Measurements from ENCODE around the gene GPR143.

Gene GPR143

DNA sequence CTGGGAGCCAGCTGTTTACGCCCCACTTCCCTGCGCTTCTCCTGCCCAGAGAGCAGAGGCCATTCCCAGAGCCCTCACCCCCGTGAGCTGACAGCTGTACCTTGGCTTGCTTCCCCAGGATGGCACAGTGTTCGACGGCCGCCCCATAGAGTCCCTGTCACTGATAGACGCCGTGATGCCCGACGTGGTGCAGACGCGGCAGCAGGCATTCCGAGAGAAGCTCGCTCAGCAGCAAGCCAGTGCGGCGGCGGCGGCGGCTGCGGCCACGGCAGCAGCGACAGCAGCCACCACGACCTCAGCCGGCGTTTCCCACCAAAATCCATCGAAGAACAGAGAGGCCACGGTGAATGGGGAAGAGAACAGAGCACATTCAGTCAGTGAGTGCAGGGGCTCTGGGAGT, 77.7 kb downstream of the GPR143 start:
- H3K27ac ChIP-seq (replicated peaks) = no peak overlapping the region
- no peaks in the 10 kb centered on the region for H3K27me3 ChIP-seq (ENCODE audit: insufficient read depth, poor library complexity, severe bottlenecking)
- TF ChIP-seq POLR2AphosphoS5 (IDR thresholded peaks at IDR 0.05; ENCODE audit: low read depth) = no peak
- no peak for TF ChIP-seq SPI1 (IDR thresholded peaks at IDR 0.05; ENCODE audit: borderline replicate concordance, low read depth)
- TF ChIP-seq, protein P1, sequence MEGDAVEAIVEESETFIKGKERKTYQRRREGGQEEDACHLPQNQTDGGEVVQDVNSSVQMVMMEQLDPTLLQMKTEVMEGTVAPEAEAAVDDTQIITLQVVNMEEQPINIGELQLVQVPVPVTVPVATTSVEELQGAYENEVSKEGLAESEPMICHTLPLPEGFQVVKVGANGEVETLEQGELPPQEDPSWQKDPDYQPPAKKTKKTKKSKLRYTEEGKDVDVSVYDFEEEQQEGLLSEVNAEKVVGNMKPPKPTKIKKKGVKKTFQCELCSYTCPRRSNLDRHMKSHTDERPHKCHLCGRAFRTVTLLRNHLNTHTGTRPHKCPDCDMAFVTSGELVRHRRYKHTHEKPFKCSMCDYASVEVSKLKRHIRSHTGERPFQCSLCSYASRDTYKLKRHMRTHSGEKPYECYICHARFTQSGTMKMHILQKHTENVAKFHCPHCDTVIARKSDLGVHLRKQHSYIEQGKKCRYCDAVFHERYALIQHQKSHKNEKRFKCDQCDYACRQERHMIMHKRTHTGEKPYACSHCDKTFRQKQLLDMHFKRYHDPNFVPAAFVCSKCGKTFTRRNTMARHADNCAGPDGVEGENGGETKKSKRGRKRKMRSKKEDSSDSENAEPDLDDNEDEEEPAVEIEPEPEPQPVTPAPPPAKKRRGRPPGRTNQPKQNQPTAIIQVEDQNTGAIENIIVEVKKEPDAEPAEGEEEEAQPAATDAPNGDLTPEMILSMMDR (IDR thresholded peaks at IDR 0.05; ENCODE audit: insufficient read depth, low read length) = no peak
- TF ChIP-seq, protein P2, sequence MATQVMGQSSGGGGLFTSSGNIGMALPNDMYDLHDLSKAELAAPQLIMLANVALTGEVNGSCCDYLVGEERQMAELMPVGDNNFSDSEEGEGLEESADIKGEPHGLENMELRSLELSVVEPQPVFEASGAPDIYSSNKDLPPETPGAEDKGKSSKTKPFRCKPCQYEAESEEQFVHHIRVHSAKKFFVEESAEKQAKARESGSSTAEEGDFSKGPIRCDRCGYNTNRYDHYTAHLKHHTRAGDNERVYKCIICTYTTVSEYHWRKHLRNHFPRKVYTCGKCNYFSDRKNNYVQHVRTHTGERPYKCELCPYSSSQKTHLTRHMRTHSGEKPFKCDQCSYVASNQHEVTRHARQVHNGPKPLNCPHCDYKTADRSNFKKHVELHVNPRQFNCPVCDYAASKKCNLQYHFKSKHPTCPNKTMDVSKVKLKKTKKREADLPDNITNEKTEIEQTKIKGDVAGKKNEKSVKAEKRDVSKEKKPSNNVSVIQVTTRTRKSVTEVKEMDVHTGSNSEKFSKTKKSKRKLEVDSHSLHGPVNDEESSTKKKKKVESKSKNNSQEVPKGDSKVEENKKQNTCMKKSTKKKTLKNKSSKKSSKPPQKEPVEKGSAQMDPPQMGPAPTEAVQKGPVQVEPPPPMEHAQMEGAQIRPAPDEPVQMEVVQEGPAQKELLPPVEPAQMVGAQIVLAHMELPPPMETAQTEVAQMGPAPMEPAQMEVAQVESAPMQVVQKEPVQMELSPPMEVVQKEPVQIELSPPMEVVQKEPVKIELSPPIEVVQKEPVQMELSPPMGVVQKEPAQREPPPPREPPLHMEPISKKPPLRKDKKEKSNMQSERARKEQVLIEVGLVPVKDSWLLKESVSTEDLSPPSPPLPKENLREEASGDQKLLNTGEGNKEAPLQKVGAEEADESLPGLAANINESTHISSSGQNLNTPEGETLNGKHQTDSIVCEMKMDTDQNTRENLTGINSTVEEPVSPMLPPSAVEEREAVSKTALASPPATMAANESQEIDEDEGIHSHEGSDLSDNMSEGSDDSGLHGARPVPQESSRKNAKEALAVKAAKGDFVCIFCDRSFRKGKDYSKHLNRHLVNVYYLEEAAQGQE (IDR thresholded peaks at IDR 0.05; ENCODE audit: insufficient replicate concordance, low read depth) = no peak
- TF ChIP-seq GABPA (IDR thresholded peaks at IDR 0.05; ENCODE audit: low read depth) = no peak
- DNase-seq (ENCODE audit: low read depth in 1 of 2, low spot score in 1 of 2) = no peak
- H3K4me3 ChIP-seq (replicated peaks; ENCODE audit: insufficient read depth, low read length) = no peak overlapping the region

GRCh38 chrX:9683350-9683749, 82.3 kb downstream of the GPR143 start:
- Histone ChIP-seq H3K27me3 (ENCODE audit: insufficient read depth, poor library complexity, severe bottlenecking) (no peaks in the 10 kb centered on the region), H3K27ac (replicated peaks) (no peak overlapping the region), H3K4me3 (replicated peaks; ENCODE audit: insufficient read depth, low read length) (no peak overlapping the region)
- no peak for DNase-seq (ENCODE audit: low read depth in 1 of 2, low spot score in 1 of 2)
- no peak for TF ChIP-seq POLR2AphosphoS5 (IDR thresholded peaks at IDR 0.05; ENCODE audit: low read depth)
- TF ChIP-seq, protein P2 (IDR thresholded peaks at IDR 0.05; ENCODE audit: insufficient replicate concordance, low read depth) = no peak

DNA sequence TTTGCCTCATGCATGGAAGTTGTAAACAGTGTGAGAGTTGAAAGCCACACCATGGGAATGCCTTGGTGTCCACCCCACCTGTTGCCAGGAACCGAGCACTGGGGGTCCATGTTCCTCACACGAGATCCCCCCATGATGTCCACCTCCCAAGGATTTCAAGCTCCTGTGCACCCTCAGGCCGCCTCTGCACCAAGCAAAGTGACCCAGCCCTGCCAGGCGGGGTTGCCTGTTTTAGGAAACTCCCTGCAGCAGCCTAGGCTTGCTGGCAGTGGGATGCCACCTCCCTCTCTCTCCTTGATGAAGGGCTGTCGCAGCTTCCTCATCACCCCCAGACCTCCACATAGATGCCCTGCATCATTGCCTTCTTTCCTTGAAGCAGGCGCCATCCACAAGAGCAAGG, 82.8 kb downstream of the GPR143 start:
- H3K27ac ChIP-seq (replicated peaks) = no peak overlapping the region
- DNase-seq (ENCODE audit: low read depth in 1 of 2, low spot score in 1 of 2) = no peak

More for the DNA sequence above, 82.8 kb downstream of the GPR143 start:
- Histone ChIP-seq H3K27me3 (ENCODE audit: insufficient read depth, poor library complexity, severe bottlenecking) (no peaks in the 10 kb centered on the region), H3K4me3 (replicated peaks; ENCODE audit: insufficient read depth, low read length) (no peak overlapping the region)
- TF ChIP-seq SPI1 (IDR thresholded peaks at IDR 0.05; ENCODE audit: borderline replicate concordance, low read depth) (no peak), POLR2AphosphoS5 (IDR thresholded peaks at IDR 0.05; ENCODE audit: low read depth) (no peak), GABPA (IDR thresholded peaks at IDR 0.05; ENCODE audit: low read depth) (no peak)
- TF ChIP-seq, protein P2 (IDR thresholded peaks at IDR 0.05; ENCODE audit: insufficient replicate concordance, low read depth) = no peak
- TF ChIP-seq, protein P1 (IDR thresholded peaks at IDR 0.05; ENCODE audit: insufficient read depth, low read length) = no peak

Measured in HL-60 (cell line).